Epithelial cell of proximal tubule (primary cell): ENCODE measurements around the gene RUNX1. TPM values are rescaled to one million over a fixed set of nuclear protein-coding genes. Genes with fewer than 3 reads are reported as not detected.

Experiments
- DNase-seq: peaks from one replicate; pipeline ENCODE4 v3.0.0-alpha.2; 2011; ENCODE audit warnings: low read depth
- H3K4me3 ChIP-seq: 2 replicates; pipeline ENCODE4 v1.5.1; 2011; ENCODE audit warnings: low read depth, mild to moderate bottlenecking, low read length
- total RNA-seq: library from RNA; depleted of rRNA; stranded (reverse); fragments of >200 nt; gene quantifications from 2 replicates; pipeline ENCODE4 v1.2.3, GENCODE V29; 2015
- TF ChIP-seq, protein P1 (sequence below): conservative IDR thresholded peaks from 2 replicates; pipeline ENCODE4 v1.5.1; 2012; ENCODE audit warnings: low read depth, mild to moderate bottlenecking, low read length

The RUNX1 gene
- total RNA-seq, 1 donor from 2014 or later = 11.3 TPM

DNA sequence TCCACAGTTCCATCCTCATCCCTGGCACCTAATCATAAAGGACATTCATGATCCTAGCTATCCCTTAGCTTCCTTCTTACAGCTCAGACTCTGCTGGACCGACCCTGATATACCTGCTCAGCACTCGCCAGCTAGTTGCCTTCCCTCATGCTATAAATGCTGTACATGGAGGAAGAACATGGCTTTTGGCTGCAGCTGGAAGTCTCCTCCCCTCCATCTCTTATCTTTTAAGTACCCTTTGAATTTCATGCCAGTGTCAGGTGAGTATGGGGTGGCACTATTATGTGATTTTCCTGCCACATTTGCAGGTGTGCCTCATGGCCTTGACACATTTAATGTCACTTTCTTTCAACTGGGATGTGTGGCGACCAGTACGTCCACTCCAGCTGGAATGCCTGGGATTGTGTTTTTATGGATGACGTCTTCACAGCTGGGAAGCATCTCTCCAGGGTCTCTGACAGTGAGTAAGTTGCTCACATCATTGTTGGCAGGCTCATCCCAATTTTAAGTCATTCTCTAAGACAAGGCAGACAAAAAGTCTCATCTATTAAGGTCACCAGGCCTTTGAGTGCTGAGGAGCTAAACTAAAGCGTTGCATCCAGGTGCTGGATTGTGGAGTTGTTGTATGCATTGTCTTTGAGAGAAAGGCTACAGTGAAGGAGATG lies 43.4 kb downstream of the RUNX1 start:
- no peak for DNase-seq
- H3K4me3 ChIP-seq = no peak overlapping the region
- TF ChIP-seq, protein P1, sequence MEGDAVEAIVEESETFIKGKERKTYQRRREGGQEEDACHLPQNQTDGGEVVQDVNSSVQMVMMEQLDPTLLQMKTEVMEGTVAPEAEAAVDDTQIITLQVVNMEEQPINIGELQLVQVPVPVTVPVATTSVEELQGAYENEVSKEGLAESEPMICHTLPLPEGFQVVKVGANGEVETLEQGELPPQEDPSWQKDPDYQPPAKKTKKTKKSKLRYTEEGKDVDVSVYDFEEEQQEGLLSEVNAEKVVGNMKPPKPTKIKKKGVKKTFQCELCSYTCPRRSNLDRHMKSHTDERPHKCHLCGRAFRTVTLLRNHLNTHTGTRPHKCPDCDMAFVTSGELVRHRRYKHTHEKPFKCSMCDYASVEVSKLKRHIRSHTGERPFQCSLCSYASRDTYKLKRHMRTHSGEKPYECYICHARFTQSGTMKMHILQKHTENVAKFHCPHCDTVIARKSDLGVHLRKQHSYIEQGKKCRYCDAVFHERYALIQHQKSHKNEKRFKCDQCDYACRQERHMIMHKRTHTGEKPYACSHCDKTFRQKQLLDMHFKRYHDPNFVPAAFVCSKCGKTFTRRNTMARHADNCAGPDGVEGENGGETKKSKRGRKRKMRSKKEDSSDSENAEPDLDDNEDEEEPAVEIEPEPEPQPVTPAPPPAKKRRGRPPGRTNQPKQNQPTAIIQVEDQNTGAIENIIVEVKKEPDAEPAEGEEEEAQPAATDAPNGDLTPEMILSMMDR = no peak

DNA sequence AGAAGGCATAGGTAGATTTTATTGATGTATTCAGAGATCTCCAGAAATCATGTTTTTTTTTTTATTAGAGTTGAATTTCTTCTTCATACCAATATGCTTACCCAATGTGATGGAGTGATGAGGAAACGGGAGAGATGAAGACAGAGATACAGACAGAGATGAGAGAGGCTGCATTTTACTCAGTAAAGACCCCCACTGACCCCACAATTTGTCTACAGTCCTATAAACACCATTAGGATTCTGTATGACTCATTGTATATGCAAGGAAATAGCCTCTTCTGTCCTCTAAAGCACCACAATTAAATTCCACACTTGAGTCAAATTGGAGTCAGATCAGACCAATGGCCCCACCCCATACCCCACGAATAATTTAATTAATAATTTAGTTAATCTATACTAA lies 44.0 kb downstream of the RUNX1 start:
- DNase-seq = no peak
- TF ChIP-seq, protein P1 = no peak

DNA sequence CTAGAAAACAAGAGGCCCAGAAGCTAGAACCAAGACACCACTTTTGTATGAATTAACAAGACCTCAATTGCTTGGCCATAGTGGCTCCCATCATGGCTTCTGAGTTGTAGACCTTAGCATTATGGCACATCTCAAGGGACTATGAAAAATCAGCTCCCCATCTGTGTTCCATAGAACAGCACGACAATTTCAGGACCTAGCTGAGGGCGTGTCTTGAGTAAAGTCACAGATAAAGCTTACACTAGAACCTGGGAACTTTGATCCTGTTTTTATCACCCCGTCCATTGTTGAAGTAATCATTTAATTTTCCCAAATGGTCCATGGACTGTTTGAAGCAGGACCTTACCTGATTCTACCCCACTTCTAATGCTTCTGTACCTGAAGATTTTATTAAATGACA lies 44.8 kb downstream of the RUNX1 start:
- H3K4me3 ChIP-seq = no peak overlapping the region
- TF ChIP-seq, protein P1 = no peak
- DNase-seq = no peak

More for the DNA sequence above, 44.0 kb downstream of the RUNX1 start:
- no peak overlapping the region for H3K4me3 ChIP-seq

DNA sequence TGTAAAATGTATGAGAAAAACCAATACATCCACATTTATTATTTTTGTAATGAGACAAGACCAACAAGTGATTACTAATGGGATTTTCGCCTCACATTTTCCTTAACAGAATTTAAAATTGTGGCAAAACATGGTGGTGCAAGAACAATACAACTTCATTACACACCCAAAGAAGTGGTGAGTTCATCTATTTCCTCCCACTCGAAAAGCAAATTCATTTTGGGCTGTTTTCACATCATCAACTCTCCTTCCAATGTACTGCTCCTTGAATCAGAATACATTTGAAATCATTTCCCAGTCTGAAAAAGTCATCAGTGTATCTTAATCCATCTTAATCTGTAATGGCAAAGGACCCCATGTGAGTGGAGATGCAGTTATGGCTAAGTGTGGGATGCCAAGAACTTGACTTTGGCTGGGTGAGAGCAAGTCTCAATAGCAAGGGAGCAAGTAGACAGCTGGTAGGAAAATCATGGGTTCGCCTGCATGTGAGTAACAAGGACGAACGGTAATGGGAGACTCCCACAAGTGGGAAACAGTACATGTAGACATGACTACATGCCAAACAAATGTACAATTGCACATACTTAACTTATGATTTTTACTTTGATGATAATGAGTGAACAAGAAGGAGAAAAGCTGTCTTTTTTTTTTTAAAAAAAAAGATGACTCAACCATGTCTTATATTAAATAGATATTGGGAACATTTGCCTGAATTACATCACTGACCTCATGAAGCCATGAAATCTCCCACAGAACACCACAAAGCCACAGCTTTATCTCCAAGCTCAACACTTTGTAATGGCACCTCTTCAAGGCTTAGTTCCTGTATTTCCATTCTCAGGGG lies 46.0 kb downstream of the RUNX1 start:
- TF ChIP-seq, protein P1 = no peak
- H3K4me3 ChIP-seq = no peak overlapping the region
- no peak for DNase-seq

DNA sequence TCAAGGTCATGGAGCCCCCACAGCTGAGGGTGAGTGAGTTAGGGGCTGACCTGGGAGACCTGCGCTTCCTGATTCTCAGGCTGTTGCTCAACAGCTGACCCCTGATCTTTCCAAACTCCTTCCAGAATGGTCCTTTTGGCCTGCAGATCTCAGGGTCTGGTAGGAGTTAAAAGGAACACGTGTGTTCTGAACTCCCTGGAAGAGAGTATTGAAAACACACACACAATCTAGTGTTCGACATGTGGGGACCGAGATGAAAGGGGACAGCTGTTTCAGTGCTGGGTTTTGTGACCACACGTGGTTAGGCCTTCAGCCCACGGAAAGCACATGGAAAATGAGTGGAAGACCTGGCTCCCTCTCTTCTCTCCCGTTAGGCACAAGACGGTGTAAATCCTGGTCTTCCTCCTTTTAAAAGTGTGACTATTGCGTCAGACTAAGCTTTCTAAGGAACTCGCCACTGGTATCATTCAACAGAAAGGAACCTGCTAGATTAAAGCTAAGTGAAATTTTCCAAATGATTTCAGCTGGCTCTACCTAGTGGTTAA lies 49.6 kb downstream of the RUNX1 start:
- TF ChIP-seq, protein P1 = no peak
- no peak for DNase-seq

DNA sequence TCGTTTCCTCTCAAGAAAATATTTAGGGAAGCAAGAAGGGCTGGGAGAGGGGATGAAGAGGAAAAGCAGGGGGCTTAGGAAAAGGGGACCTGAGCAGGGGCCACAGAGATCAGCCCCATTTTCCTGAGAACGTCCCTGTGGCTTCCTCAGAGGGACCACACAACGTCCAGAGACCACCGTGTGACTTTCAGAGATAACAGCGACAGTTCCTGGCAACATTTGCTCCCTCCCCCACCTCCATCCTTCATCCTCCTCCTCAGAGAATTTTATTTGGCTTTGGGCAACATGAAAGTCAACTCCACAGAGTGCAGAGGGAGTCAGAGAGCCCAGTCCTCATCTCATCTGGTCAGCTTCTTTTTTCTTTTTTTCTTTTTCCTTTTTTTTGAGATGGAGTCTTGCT lies 50.9 kb downstream of the RUNX1 start:
- H3K4me3 ChIP-seq = no peak overlapping the region
- TF ChIP-seq, protein P1 = no peak
- DNase-seq = no peak

More for the DNA sequence above, 49.6 kb downstream of the RUNX1 start:
- H3K4me3 ChIP-seq = no peak overlapping the region
